ENCODE data around the gene TMEM187. TPM values are rescaled to one million over a fixed set of nuclear protein-coding genes. Genes with fewer than 3 reads are reported as not detected.

The TMEM187 gene
- total and polyA plus RNA-seq, 7 donors, result 3.5 to 9.3 (median 3.8) TPM

DNA sequence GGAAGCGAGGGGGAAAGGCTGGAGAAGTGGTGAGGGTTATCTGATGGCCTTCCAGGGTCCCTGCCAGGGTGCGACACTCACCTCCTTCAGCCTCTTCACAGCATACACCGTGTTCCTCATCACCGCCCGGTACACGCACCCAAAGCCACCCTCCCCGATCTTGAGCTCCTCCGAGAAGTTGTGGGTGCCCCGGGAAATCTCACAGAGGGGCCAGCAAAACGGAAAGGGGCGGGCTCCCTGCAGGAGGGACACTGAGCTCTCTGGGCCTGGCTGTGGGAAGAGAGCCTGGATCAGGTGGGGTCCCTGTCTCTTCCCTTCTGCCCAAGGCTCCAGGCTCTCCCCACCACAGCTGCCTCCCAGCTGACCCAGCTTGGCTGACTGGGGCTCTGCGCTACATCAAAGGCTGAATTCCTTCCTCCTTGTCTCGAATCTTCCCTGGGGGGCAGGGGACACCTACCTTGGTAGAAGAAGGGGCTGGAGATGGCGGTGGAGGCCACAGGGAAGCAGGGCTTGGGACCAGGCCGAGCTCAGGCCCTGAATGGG, 46.0 kb downstream of the TMEM187 start:
- TF ChIP-seq EP300 (IDR thresholded peaks at IDR 0.05) (no peak), POLR2AphosphoS5 (IDR thresholded peaks at IDR 0.05) (no peak)
- H3K27me3 ChIP-seq, result no peaks in the 10 kb centered on the region
- peak overlapping the region; percentile 30 to 65 (median 60) for H3K4me3 ChIP-seq
- DNase-seq, result no peak
- peaks cover 0 to 30% (median 18%) of the 10 kb centered on the region in 4 donors for H3K4me1 ChIP-seq
- intact Hi-C loops (cut with DNase I), result no loop called here
- H3K9me3 ChIP-seq, result no peaks in the 10 kb centered on the region
- peak overlapping the region; percentile 79 to 89 (median 84) for H3K27ac ChIP-seq
- H3K36me3 ChIP-seq, result peaks cover 0 to 16% (median 0%) of the 10 kb centered on the region in 4 donors
- 49 to 58% methylated on average over 15 of the region's 15 CpGs for WGBS, 2 donors

DNA sequence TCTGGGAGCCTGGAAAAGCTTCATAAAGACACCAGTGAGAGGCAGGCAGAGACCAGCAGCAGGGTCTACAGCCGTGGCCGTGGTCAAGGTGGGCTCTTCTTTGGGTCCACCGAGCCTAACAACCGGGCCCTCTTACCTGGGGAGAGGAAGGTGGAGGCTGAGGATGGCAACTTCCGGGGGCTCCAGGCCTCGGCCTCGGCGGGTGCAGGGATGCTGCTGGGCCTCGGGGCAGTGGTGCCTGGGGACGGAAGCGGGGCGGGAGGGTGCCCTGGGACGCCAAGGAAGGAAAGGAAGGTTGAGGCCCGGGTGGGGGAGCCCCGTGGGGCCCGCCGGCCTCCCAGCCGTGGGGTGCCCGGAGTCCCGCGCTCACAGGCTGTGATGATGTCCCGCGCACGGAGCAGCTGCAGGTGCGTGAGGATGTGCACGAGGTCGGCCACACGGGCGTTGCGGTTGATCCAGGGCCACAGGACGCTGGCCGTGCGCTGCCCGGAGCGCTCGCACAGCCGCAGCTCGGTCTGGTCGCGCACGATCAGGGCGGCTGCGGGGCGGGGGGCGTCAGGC, 46.6 kb downstream of the TMEM187 start:
- DNase-seq, result no peak
- peaks cover 0 to 16% (median 0%) of the 10 kb centered on the region in 4 donors for H3K36me3 ChIP-seq
- H3K4me3 ChIP-seq, result peak overlapping the region; percentile 30 to 65 (median 60)
- no peaks in the 10 kb centered on the region for H3K9me3 ChIP-seq
- H3K27me3 ChIP-seq, result no peaks in the 10 kb centered on the region
- peaks cover 0 to 25% (median 16%) of the 10 kb centered on the region in 4 donors for H3K4me1 ChIP-seq
- peak overlapping the region; percentile 79 to 89 (median 84) for H3K27ac ChIP-seq
- intact Hi-C loops (cut with DNase I), result no loop called here
- TF ChIP-seq, protein P1, sequence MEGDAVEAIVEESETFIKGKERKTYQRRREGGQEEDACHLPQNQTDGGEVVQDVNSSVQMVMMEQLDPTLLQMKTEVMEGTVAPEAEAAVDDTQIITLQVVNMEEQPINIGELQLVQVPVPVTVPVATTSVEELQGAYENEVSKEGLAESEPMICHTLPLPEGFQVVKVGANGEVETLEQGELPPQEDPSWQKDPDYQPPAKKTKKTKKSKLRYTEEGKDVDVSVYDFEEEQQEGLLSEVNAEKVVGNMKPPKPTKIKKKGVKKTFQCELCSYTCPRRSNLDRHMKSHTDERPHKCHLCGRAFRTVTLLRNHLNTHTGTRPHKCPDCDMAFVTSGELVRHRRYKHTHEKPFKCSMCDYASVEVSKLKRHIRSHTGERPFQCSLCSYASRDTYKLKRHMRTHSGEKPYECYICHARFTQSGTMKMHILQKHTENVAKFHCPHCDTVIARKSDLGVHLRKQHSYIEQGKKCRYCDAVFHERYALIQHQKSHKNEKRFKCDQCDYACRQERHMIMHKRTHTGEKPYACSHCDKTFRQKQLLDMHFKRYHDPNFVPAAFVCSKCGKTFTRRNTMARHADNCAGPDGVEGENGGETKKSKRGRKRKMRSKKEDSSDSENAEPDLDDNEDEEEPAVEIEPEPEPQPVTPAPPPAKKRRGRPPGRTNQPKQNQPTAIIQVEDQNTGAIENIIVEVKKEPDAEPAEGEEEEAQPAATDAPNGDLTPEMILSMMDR (IDR thresholded peaks at IDR 0.05), result no peak
- TF ChIP-seq POLR2A (IDR thresholded peaks at IDR 0.05) (no peak), EP300 (IDR thresholded peaks at IDR 0.05) (no peak), POLR2AphosphoS5 (IDR thresholded peaks at IDR 0.05) (no peak)
- 0 to 1% methylated on average over 45 of the region's 45 CpGs for WGBS, 2 donors

DNA sequence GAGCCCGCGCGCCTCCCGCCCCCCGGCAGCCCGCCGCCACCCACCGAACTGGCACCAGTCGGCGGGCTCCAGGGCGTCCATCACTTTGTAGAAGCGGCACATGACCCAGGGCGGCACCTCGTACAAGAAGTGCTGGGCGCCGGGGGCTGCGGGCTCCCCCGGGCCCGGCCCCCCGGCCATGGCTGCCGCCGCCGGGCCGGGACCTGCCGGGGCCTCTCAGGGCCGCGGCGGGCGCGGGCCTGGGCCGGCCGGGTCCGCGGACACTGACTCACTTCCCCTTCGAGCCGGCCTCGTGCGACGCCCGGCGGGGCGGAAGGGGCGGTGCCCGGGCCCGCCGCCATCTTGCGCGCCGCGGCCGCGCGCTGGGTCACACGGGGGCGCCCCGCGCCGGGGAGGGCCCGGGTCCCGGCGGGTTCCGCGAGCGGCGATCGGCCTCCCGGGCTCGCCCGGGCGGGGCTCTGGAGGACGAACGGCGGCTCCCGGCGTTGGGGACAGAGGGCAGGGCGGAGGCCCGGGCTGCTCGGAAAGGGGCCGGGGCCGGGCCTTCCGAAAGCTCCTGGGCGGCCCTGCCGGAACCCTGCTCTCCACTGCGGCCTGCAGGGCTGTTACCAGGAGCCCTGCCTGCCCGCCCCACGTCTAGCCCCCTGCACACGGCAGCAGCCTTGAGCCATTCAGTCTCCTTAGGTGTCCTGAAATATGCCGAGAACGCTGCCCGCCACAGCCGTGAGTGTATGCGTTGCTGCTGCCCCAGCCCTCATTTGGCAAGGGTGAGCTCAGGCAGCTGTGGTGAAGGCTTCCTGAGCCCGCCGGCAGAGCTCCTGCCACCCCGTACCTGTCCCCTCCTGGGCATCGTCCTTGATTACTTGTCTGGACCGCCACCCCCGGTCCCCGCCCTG, 47.3 kb downstream of the TMEM187 start, which contains the start of gene IRAK1:
Gene IRAK1, minus strand, starts transcription at position 270 of the 896 bp plus-strand sequence. Its CDS starts 90 bp downstream, at position 180.
- TF ChIP-seq, protein P1 (IDR thresholded peaks at IDR 0.05), result no peak
- TF ChIP-seq POLR2AphosphoS5 (IDR thresholded peaks at IDR 0.05), result peak in 1 of 4 donors; percentile 5
- intact Hi-C loops (cut with DNase I), result no loop called here
- H3K4me3 ChIP-seq, result peak within 1 kb of the TSS; percentile 38 to 65 (median 60)
- H3K9me3 ChIP-seq, result no peaks in the 10 kb centered on the region
- peaks cover 0 to 25% (median 16%) of the 10 kb centered on the region in 4 donors for H3K4me1 ChIP-seq
- peak within 1 kb of the TSS; percentile 82 to 91 (median 88) for H3K27ac ChIP-seq
- WGBS, 2 donors, result 1% methylated on average over 99 of the region's 99 CpGs
- no peak for DNase-seq
- no peaks in the 10 kb centered on the region for H3K27me3 ChIP-seq
- H3K36me3 ChIP-seq, result peaks cover 0 to 16% (median 0%) of the 10 kb centered on the region in 4 donors

DNA sequence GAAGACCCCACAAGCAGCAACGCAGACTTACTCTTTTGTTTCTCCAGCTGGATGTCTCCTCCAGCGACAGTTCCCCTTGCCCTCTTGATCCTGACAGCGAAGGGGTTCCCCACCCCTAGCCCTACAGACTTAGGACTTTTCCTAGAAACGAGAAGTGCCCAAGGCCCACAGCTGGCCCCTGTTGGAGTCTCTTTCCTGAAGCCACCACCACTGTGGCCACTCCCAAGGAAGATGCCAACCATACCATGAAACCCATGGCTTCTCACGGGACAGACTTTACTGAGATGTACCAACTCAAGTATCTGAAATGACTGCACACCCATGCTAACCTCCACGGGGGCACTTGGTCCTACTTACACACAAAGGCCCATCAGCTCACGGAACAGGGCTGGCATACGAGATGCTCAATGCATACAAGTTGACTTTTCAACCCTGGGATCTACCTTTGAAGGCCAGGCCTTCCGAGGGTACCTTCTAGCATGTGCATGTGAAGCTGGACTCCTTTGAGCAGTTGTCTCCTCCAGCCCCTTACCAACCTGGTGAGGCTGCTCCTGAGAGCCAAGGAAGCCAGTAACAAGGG, 48.1 kb downstream of the TMEM187 start:
- no peak for DNase-seq
- intact Hi-C loops (cut with DNase I), result no loop called here
- H3K4me3 ChIP-seq, result peak overlapping the region; percentile 38 to 65 (median 56)
- peak in 1 of 4 donors; percentile 4 for TF ChIP-seq POLR2AphosphoS5 (IDR thresholded peaks at IDR 0.05)
- TF ChIP-seq, protein P1 (IDR thresholded peaks at IDR 0.05), result no peak
- H3K4me1 ChIP-seq, result peaks cover 0 to 25% (median 16%) of the 10 kb centered on the region in 4 donors
- no peaks in the 10 kb centered on the region for H3K27me3 ChIP-seq
- H3K27ac ChIP-seq, result peak overlapping the region; percentile 82 to 91 (median 88)
- 46 to 53% methylated on average over 9 of the region's 9 CpGs for WGBS, 2 donors
- peaks cover 0 to 12% (median 0%) of the 10 kb centered on the region in 4 donors for H3K36me3 ChIP-seq
- H3K9me3 ChIP-seq, result no peaks in the 10 kb centered on the region

All from sigmoid colon (tissue), 7 donors.